OCI-LY3 (cell line): ENCODE data around the gene DDN.

ENCODE experiments used
- H2AFZ ChIP-seq: fragments of 200-600, 300-600 bp; shearing (Covaris generic); 2 replicates; pipeline ENCODE4 v1.6.0; 2014; ENCODE audit warnings: antibody characterized with exemption, low read depth, low read length
- H3K27ac ChIP-seq: fragments of 200-600, 300-600 bp; sonication (generic); 2 replicates; pipeline ENCODE4 v1.5.1; 2014; ENCODE audit warnings: mild to moderate bottlenecking, low read length, moderate library complexity, mixed read lengths
- H3K27me3 ChIP-seq: fragments of 200-600, 300-600 bp; sonication (generic); 2 replicates; pipeline ENCODE4 v1.6.1; 2014; ENCODE audit warnings: low read depth, low read length, mixed read lengths
- H3K36me3 ChIP-seq: fragments of 200-600, 300-600 bp; sonication (generic); replicated peaks from 2 replicates; pipeline ENCODE3; 2014; ENCODE audit warnings: low read depth, low read length, mixed read lengths
- H3K4me1 ChIP-seq: fragments of 300-600, 200-600 bp; sonication (generic); 2 replicates; pipeline ENCODE4 v1.6.1; 2014; ENCODE audit warnings: low read length, mixed read lengths
- H3K4me2 ChIP-seq: fragments of 200-600, 300-600 bp; sonication (generic); 2 replicates; pipeline ENCODE4 v1.6.1; 2014; ENCODE audit warnings: low read length, mixed read lengths
- H3K4me3 ChIP-seq: fragments of 300-600, 200-600 bp; sonication (generic); 2 replicates; pipeline ENCODE4 v1.5.1; 2014; ENCODE audit warnings: antibody characterized with exemption, mild to moderate bottlenecking, low read length, moderate library complexity
- H3K79me2 ChIP-seq: fragments of 300-600, 200-600 bp; shearing (Covaris generic); 2 replicates; pipeline ENCODE4 v1.6.1; 2014; ENCODE audit warnings: mild to moderate bottlenecking, low read length, mixed read lengths
- H3K9ac ChIP-seq: fragments of 300-600, 200-600 bp; shearing (Covaris generic); 2 replicates; pipeline ENCODE4 v1.6.0; 2014; ENCODE audit warnings: mild to moderate bottlenecking, low read length, moderate library complexity
- H3K9me3 ChIP-seq: fragments of 200-600, 300-600 bp; shearing (Covaris generic); 2 replicates; pipeline ENCODE4 v1.6.1; 2014; ENCODE audit warnings: low read length, mixed read lengths; ENCODE audit not compliant: insufficient read depth
- H4K20me1 ChIP-seq: fragments of 200-600, 300-600 bp; sonication (generic); 2 replicates; pipeline ENCODE4 v1.6.1; 2016; ENCODE audit warnings: low read length, mixed read lengths; ENCODE audit not compliant: insufficient read depth
- EZH2phosphoT487 ChIP-seq: fragments of 200-600 bp; shearing (Covaris generic); IDR thresholded peaks from 2 replicates; pipeline ENCODE4 v1.6.1; 2018; ENCODE audit warnings: antibody characterized with exemption, mixed run types, low read depth
- TF ChIP-seq, protein P1 (sequence below): fragments of 200-600, 300-600 bp; sonication (generic); IDR thresholded peaks from 2 replicates; pipeline ENCODE4 v1.5.1; 2014; ENCODE audit warnings: antibody characterized with exemption, low read length, low read depth

The DDN gene

DNA sequence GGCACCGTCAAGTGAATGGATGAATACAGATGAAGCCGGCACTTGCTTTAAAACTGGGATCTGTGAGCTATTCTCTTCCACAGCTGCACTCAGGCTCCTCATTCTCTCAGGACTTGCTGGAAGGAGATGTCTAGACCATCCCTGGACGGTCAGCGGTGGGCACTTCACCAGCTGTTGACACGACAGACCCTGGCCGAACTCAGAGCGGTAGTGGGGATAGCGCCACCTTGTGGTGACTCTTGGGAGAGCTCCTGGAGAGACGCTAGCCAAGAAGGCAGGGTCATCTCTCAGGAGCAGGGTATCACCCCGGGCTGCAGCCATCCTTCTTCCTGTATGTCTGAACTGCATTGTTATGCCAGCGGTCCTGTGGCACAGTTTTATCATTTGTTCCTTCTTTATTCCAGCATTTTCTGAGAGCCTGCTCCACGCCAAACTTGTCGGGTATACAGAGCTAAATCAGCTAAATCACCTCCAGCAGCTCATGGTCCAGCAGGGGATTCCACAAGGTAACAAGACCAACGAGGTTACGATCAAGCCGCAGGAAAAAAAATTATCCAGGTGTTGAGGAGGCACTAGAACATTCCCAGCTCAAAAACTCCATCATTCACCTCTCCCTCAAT, 11.0 kb downstream of the DDN start:
- H3K27me3 ChIP-seq: peaks cover 29% of the 10 kb centered on the region
- H3K4me2 ChIP-seq: peak overlapping the region; percentile 90
- peak overlapping the region; percentile 60 for H2AFZ ChIP-seq
- H3K79me2 ChIP-seq: no peaks in the 10 kb centered on the region
- H4K20me1 ChIP-seq: no peaks in the 10 kb centered on the region
- no peaks in the 10 kb centered on the region for H3K4me1 ChIP-seq
- H3K27ac ChIP-seq: no peak overlapping the region
- no peak overlapping the region for H3K9ac ChIP-seq
- TF ChIP-seq, protein P1, sequence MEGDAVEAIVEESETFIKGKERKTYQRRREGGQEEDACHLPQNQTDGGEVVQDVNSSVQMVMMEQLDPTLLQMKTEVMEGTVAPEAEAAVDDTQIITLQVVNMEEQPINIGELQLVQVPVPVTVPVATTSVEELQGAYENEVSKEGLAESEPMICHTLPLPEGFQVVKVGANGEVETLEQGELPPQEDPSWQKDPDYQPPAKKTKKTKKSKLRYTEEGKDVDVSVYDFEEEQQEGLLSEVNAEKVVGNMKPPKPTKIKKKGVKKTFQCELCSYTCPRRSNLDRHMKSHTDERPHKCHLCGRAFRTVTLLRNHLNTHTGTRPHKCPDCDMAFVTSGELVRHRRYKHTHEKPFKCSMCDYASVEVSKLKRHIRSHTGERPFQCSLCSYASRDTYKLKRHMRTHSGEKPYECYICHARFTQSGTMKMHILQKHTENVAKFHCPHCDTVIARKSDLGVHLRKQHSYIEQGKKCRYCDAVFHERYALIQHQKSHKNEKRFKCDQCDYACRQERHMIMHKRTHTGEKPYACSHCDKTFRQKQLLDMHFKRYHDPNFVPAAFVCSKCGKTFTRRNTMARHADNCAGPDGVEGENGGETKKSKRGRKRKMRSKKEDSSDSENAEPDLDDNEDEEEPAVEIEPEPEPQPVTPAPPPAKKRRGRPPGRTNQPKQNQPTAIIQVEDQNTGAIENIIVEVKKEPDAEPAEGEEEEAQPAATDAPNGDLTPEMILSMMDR: peak; percentile 91
- TF ChIP-seq EZH2phosphoT487: no peak
- H3K9me3 ChIP-seq: no peaks in the 10 kb centered on the region
- H3K36me3 ChIP-seq: no peaks in the 10 kb centered on the region
- H3K4me3 ChIP-seq: peak overlapping the region; percentile 65

DNA sequence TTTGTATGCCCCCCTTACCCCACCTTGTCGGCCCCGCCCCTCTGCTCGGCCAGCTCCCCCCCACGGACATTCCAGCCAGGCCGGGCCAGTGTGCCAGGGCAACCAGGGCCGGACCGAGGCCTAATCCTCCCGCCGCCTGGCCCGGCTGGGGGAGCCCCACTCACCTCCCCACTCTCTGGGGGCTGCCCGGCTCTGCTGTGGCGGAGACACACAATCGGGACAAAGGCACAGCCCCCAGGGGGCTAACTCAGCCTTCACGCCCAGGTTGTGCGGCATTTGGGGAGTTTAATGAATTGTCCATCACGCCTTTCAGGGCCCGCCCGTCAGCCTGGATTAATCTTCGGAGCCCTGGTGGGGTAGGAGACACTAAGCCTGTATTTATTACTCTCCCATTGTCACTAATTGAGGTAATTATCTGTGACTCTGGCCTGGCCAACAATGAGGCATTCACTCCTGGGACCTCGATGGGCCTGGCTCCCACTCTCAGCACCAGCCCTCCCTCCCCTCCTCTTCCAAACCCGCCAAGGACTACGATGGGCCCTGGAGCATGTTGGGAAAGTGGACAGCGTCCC, 12.4 kb downstream of the DDN start:
- Histone ChIP-seq H2AFZ (no peak overlapping the region), H3K27ac (no peak overlapping the region), H3K36me3 (no peaks in the 10 kb centered on the region), H3K4me3 (no peak overlapping the region), H4K20me1 (no peaks in the 10 kb centered on the region), H3K9me3 (no peaks in the 10 kb centered on the region), H3K27me3 (peaks cover 35% of the 10 kb centered on the region), H3K4me1 (no peaks in the 10 kb centered on the region), H3K9ac (no peak overlapping the region), H3K79me2 (no peaks in the 10 kb centered on the region), H3K4me2 (no peak overlapping the region)
- no peak for TF ChIP-seq EZH2phosphoT487
- TF ChIP-seq, protein P1: no peak

DNA sequence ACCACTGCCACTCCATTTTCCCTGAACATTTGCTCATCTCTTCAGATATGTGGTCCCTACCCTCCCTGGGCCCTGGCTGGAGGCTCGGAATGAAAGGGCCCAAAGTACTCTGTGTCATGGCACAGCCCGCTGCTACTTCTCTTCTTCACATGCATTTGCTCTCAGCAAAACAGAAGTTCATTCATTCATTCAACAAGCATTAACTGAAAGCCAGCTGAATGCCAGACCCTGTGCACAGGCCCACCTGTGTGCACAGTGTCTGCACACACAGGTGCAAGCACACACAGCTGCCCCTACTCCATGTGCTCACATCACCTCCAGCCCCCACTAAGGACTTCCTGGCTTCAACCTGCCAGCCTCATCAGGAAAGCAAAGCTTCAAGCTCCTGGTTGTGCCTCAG, 13.3 kb downstream of the DDN start:
- Histone ChIP-seq H2AFZ (no peak overlapping the region), H3K4me3 (no peak overlapping the region), H3K4me2 (no peak overlapping the region), H3K36me3 (no peaks in the 10 kb centered on the region), H3K27ac (no peak overlapping the region), H3K27me3 (peaks cover 35% of the 10 kb centered on the region), H3K79me2 (no peaks in the 10 kb centered on the region), H3K4me1 (no peaks in the 10 kb centered on the region), H3K9me3 (no peaks in the 10 kb centered on the region), H4K20me1 (no peaks in the 10 kb centered on the region), H3K9ac (no peak overlapping the region)
- TF ChIP-seq, protein P1: no peak
- no peak for TF ChIP-seq EZH2phosphoT487

DNA sequence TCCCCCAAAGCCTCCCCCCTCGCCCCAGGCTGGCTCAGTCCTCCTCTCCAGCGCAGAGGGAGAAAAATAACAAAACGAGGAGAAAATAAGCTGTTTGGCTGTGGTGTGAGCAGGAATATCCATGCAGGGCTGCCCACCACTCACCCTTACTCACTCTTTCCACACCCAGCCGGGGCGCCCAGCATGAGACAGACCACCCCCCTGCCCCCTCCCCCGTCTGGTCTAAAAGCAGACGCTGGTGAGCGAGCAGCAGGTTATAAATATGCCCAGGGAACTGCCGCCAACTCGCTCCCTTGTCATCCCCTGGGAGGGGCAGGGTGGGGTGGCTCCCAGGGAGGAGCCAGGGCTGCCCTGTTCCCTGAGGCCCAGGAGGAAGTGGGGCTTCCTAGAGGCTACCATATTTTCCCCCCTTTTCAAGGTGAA, 13.7 kb downstream of the DDN start:
- Histone ChIP-seq H3K9ac (no peak overlapping the region), H3K4me1 (no peaks in the 10 kb centered on the region), H3K9me3 (no peaks in the 10 kb centered on the region), H4K20me1 (no peaks in the 10 kb centered on the region), H3K79me2 (no peaks in the 10 kb centered on the region), H3K27ac (no peak overlapping the region), H3K4me2 (no peak overlapping the region), H3K4me3 (no peak overlapping the region), H3K36me3 (no peaks in the 10 kb centered on the region), H2AFZ (no peak overlapping the region), H3K27me3 (peaks cover 31% of the 10 kb centered on the region)
- TF ChIP-seq, protein P1: no peak
- TF ChIP-seq EZH2phosphoT487: no peak
